NK-92 (cell line): ENCODE results near the gene UCHL5.
"Not testable (repeated sequence)": the region's sequence is repeated elsewhere in the genome, so short reads cannot be mapped to it uniquely, and the experiment has no call there.

Source experiments
- DNase-seq: peaks from one replicate; lab custom pipeline; 2025; ENCODE audit not compliant: unreplicated experiment; lab: John Stamatoyannopoulos, UW

UCHL5 gene

DNA sequence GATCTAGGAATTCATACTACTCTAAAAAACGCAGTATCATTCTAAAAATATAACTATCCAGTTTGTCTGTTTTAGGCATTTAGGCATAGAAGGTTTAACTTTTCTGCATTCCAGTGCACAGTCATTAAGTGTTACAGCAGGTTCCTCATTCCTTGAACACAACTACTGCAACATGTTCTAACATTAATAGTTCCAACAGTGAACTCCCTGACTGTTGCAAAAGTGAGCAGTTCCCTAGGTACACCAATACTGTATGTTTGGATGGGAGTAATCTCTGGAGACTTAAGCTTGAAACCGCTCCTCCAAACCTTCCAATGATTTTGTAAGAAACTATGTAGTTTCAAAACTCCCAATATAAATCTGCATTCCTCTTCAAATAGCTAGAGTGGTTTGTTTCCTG lies 46.2 kb downstream of the UCHL5 start:
- no peak for DNase-seq

DNA sequence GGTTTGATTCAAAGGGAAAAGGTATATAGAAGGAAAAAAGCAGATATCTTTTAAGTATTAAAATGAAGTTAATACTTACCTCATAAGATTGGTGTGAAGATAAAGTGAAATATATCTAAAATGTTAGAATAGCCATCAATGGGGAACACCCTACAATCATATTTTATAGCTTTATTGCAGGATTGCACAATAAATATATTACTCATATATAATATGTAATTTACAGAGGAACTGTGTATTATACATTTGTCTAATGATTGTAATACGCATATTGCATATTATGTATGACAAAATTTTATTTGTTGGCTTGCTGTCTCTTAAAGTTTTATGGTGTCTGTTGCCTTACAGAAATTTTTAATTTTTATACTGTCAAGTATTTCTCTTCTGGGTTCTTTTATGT lies 47.8 kb downstream of the UCHL5 start:
- no peak for DNase-seq

- no peak for DNase-seq
Measured at GRCh38 chr1:193009501-193009900, 49.7 kb downstream of the UCHL5 start.

DNA sequence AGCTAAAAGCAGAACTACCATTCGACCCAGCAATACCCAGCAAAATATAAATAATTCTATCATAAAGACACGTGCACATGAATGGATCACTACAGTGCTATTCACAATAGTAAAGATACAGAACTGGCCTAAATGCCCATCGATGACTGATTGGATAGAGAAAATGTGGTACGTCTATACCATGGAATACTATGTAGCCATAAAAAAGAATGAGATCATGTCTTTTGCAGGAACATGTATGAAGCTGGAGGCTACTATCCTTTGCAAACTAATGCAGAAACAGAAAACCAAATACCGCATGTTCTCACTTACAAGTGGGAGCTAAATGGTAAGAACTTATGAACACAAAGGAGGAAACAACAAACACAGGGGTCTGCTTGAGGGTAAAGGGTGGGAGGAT lies 53.4 kb downstream of the UCHL5 start:
- no peak for DNase-seq

DNA sequence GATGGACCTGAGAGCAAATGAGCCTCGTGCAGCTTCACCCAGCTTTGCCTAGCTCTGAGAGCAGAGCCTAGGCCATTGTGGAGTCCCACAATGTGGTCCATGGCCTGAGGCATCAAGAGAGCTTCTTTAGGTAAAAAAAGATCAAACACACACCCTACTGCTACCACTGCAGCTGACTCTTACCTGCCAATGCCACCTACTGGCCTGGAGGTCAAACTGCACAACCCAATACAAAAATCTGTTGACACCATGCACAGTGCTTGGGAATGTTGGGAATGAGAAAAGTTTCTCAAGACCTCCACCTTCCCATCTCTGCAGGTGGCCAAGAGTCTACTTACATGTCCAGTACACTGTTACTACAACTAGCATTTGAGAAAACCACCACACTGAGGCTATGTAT lies 60.6 kb downstream of the UCHL5 start:
- DNase-seq, result no peak

DNA sequence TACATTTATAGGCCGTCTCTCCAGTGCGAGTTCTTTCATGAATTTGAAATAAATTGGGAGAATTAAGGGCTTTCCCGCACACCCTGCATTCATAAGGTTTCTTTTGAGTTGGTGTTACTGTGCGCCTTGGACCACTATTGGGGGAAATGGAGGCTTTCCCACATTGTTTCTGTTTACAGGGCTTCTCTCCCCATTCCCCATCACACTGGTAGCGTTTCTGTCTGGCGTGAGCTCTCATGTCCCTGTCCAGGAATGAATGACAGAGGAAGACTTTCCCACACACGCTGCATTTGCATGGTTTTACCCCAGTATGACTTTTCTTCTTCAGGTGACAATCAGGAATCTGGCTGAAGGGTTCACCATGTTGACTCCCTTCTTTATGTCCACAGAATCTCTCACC lies 65.0 kb downstream of the UCHL5 start:
- DNase-seq, result no peak

GRCh38 chr1:192993426-192994085 lies 65.6 kb downstream of the UCHL5 start:
- no peak for DNase-seq

DNA sequence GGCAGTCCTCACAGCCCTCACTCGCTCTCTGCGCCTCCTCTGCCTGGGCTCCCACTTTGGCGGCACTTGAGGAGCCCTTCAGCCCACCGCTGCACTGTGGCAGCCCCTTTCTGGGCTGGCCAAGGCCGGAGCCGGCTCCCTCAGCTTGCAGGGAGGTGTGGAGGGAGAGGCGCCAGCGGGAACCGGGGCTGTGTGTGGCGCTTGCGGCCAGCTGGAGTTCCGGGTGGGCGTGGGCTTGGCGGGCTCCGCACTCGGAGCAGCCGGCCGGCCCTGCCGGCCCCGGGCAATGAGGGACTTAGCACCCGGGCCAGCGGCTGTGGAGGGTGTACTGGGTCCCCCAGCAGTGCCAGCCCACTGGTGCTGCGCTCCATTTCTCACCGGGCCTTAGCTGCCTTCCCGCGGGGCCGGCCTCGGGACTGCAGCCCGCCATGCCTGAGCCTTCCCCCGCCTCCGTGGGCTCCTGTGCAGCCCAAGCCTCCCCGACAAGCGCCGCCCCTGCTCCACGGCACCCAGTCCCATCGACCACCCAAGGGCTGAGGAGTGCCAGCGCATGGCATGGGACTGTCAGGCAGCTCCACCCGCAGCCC lies 72.3 kb downstream of the UCHL5 start:
- DNase-seq, result not testable (repeated sequence)

DNA sequence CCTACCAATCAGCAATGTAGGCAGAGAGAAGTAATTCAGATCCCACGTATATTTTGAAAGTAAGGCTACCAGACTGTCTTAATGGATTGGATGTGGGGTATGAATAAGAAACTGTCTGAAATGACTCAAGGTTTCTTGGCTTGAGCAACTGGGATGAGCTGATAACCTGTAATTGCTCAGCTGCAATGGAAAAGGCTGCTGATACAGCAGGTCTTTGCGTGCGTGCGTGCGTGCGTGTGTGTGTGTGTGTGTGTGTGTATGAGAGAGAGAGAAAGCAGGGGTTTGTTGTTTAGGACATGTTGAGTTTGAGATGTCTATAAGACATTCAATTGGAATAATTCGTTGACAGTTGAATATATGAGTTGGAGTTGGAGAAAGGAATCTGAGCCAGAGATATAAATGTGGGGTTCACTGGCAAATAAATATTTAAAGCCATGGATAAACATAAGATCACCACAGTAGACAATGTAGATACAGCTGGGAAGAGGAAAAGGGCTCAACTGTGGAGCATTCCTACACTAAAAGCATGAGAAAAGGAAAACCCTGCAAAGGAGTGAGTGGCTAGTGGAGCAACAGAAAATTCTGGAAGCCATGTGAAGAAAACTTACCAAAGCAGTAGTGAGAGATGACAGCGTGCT lies 72.9 kb downstream of the UCHL5 start:
- no peak for DNase-seq

DNA sequence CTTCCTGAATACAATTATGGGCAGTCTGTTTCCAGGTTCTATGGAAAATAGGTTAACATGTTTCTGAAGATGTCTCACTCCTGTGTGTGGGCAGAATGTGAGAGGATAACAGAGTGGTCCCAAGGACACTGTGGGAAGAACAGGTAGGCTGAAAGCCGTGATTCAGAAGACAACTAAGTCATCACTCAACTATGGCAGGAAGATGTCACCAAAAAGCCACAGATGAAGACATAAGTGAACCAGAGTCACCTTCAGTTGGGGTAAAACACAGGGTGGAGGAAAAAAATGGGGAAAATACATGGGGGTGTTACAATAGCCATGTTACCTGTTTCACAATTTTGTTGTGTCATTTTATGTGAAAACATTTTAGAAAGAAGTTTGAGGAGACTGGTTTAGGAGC lies 75.1 kb downstream of the UCHL5 start:
- no peak for DNase-seq

DNA sequence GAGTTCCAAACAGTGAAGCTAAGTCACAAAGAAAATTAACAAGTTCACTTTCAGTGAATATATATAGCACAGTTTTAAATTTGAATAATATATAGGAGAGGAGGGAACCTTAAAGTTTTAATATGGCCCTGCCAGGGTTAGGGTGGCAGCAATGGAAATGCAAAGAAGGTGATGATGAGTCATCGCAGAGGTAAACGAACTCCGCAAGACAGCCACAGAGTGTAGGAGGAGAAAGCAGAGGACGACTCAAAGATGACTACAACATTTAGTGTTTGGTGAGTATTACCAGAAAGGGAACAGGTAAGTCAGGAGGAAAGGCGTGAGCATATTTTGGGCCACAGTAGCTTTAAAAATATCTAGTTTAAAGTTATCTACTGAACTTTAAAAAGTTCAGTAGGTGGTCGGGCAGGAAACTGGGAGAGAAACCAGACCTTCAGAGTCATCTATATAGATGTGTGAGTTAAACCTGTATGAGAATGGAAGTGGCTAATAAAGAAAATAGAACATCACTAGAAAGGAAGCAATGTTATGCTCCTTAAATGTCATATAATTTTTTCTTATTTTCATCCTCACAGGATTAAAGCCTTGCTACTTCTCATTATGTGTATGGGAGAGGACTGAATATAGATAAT lies 75.7 kb downstream of the UCHL5 start:
- no peak for DNase-seq

DNA sequence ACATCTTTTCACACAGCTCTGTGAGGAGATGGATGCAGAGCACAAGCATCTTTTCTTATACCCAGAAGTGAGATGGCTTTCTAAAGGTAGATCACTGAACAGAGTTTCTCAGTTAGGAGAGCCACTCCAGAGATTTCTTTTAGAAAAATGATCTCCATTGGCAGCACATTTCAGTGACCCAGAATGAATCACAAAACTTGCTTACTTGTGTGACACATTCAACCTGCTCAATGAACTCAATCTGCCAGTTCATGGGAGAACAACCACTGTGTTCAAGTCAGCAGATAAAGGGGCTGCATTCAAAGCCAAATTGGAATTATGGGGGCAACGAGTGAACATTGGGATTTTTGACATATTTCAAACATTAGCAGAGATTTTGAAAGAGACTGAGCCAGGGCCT lies 78.3 kb downstream of the UCHL5 start:
- no peak for DNase-seq

DNA sequence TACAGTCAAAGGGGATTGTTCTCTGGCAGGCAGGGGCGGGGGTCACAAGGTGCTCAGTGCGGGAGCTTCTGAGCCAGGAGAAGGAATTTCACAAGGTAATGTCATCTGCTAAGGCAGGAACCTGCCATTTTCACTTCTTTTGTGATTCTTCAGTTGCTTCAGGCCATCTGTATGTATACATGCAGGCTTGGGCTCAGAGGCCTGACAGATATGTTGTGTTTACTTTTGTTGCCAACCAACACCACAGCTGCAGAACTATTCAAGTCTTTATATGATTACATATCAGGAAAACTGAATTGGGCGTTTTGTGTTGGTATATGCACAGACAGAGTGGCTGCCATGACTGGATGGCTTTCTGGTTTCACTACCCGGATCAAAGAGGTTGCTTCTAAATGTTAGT lies 78.8 kb downstream of the UCHL5 start:
- DNase-seq, result not testable (repeated sequence)

GRCh38 chr1:192979542-192979941 lies 79.6 kb downstream of the UCHL5 start:
- DNase-seq, result no peak

GRCh38 chr1:192978195-192978710 lies 80.9 kb downstream of the UCHL5 start:
- DNase-seq, result no peak

DNA sequence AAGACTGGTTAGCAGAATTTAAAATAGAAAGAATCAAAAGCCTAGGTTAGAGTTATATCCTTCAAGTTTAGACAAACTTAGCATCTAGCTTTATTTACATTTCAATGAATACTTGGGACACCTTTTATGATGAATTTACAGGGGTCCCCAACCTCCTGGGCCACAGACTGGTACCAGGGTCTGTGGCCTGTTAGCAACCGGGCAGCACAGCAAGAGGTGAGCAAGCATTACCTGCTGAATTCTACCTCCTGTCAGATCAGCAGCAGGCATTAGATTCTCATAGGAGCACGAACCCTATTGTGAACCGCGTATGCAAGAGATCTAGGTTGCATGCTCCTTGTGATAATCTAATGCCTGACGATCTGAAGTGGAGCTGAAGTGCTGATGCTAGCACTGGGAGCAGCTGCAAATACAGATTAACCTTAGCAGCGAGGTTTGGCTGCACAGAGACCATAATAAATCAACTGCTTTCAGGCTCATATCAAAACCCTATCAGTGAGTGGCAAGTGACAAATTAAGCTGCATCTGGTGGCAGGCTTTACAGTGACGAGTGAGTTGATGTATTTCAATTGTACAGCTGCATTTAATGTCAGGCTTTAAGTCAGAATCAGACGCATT lies 82.0 kb downstream of the UCHL5 start:
- DNase-seq, result no peak

GRCh38 chr1:192976576-192976975 lies 82.6 kb downstream of the UCHL5 start:
- no peak for DNase-seq

DNA sequence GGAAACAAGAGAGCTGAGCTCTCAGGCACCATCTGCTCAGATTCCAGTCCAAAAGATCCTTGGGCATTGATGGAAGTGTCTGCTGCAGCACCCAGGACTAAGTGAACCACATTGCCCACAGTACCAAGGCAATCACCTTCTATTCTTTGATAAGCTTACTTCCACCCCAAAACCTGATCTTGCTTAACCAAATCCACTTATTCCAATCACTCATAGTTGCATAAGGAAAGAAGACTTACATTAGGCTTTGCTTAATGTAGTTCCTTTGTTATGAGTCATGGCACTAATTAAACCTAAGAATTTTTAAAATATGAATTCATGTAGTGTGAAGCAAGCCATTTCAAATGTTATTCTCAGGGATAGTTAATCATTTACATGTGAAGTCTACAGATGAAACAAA lies 84.5 kb downstream of the UCHL5 start:
- DNase-seq, result no peak

GRCh38 chr1:192973988-192974387 lies 85.2 kb downstream of the UCHL5 start:
- DNase-seq, result no peak

DNA sequence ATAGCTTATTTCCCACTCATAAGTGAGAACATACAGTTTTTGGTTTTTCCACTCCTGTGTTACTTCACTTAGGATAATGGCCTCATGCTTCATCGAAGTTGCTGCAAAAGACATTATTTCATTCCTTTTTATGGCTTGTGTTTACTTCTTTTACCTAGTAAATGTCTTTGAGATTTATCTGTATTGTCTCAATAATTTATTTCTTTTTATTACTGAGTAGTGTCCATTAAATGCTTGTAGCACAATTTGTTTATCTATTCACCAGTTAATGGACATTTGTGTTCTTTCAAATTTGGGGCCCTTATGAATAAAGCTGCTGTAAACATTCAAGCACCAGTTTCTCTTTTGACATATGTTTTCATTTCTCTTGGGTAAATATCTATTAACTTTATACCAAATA lies 86.0 kb downstream of the UCHL5 start:
- DNase-seq, result no peak

DNA sequence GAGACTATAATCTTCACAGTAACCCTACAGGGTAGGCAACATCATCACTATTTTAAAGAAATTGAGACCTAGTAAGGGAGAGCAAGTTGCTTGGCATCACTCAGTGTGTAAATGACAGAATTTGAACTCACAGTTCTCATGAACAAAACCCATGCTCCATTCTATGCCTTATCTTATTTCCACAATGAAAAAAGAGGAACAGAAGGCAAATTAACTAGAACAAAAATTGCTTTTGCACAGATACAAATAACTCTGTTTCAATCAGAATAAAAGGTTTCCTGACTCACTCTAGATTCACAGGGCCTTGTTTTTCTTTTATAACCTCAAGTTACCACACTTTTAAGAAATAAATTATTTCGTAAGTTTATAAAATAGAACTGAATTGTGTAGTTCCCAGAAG lies 90.1 kb downstream of the UCHL5 start:
- no peak for DNase-seq

DNA sequence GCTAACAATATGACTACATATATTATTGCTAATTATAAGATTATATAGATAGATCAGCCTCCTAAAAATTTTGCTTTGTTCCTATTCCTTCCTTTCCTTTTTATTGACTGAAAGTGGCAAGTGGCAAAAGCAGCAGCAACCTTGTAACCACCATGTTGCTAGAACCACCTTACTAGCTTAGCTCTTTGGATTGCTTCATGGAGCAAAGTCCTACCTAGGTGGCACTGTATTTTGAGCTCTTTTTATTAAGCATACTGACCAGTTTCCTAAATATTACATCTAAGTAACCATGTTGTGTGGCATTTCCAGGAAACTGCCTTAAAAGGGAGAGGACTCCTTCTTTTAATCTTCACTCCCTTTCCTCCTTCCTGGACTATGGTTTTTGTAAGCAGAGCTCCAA lies 90.8 kb downstream of the UCHL5 start:
- no peak for DNase-seq
